ENCODE data around the gene DOCK2.

DOCK2 gene

DNA sequence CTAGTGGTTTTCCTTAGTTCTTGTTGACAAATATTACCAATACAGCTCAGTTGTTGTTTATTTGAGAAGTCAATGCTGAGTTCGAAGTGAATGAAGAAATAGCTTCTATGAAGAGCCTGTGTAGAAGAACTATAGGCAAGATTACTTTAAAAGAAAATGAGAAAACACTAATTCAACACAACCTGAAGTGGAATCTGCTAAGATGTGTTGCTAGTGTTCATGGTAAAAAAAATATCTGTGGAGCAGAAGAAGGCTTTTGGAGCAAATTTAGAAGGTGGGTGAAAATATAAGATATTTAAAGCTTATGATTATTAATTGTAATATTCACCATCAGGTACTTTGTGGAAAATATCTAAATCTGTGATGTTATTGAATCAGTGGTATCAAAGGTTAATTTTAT, 2.5 kb upstream of the DOCK2 start:
- Histone ChIP-seq H3K4me1 (ENCODE audit: control insufficient read depth, low read length) (peaks cover 28% of the 10 kb centered on the region), H3K79me2 (ENCODE audit: control insufficient read depth, low read length) (peaks cover 29% of the 10 kb centered on the region)

GRCh38 chr5:169635936-169636335, 1.1 kb upstream of the DOCK2 start:
- Histone ChIP-seq H3K9me2 (replicated peaks; ENCODE audit: control insufficient read depth, low read length) (no peaks in the 10 kb centered on the region), H3K27me3 (ENCODE audit: control insufficient read depth, low read length) (no peaks in the 10 kb centered on the region), H3K4me1 (ENCODE audit: control insufficient read depth, low read length) (peaks cover 33% of the 10 kb centered on the region), H3K36me3 (ENCODE audit: control insufficient read depth, low read length) (peaks cover 36% of the 10 kb centered on the region), H3K27ac (ENCODE audit: low read depth, low read length) (no peak overlapping the region), H3K4me3 (ENCODE audit: low read length) (no peak overlapping the region; the same call in 1 of the 2 replicates), H4K20me1 (ENCODE audit: control insufficient read depth, insufficient read depth, low read depth, low read length) (peaks cover 9% of the 10 kb centered on the region; the same call in 1 of the 2 replicates), H3K9me3 (ENCODE audit: control insufficient read depth, insufficient read depth, low read length) (peaks cover 9% of the 10 kb centered on the region), H3F3A (ENCODE audit: control insufficient read depth, insufficient read depth) (peaks cover 4% of the 10 kb centered on the region; the same call in 1 of the 2 replicates), H3K79me2 (ENCODE audit: control insufficient read depth, low read length) (peaks cover 42% of the 10 kb centered on the region), H3K4me2 (ENCODE audit: low read length) (peak overlapping the region; percentile 73; the same call in 1 of the 2 replicates)
- TF ChIP-seq, protein P1, sequence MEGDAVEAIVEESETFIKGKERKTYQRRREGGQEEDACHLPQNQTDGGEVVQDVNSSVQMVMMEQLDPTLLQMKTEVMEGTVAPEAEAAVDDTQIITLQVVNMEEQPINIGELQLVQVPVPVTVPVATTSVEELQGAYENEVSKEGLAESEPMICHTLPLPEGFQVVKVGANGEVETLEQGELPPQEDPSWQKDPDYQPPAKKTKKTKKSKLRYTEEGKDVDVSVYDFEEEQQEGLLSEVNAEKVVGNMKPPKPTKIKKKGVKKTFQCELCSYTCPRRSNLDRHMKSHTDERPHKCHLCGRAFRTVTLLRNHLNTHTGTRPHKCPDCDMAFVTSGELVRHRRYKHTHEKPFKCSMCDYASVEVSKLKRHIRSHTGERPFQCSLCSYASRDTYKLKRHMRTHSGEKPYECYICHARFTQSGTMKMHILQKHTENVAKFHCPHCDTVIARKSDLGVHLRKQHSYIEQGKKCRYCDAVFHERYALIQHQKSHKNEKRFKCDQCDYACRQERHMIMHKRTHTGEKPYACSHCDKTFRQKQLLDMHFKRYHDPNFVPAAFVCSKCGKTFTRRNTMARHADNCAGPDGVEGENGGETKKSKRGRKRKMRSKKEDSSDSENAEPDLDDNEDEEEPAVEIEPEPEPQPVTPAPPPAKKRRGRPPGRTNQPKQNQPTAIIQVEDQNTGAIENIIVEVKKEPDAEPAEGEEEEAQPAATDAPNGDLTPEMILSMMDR (IDR thresholded peaks at IDR 0.05; ENCODE audit: low read depth, low read length, poor library complexity, severe bottlenecking) = no peak
- TF ChIP-seq EZH2phosphoT487 (IDR thresholded peaks at IDR 0.05; ENCODE audit: borderline replicate concordance, low read length) = no peak

More for the DNA sequence above, 2.5 kb upstream of the DOCK2 start:
- TF ChIP-seq, protein P1 (IDR thresholded peaks at IDR 0.05; ENCODE audit: low read depth, low read length, poor library complexity, severe bottlenecking) = no peak
- TF ChIP-seq EZH2phosphoT487 (IDR thresholded peaks at IDR 0.05; ENCODE audit: borderline replicate concordance, low read length) = no peak
- Histone ChIP-seq H3K4me3 (ENCODE audit: low read length) (no peak overlapping the region), H3K27ac (ENCODE audit: low read depth, low read length) (no peak overlapping the region), H4K20me1 (ENCODE audit: control insufficient read depth, insufficient read depth, low read depth, low read length) (peaks cover 5% of the 10 kb centered on the region; the same call in 1 of the 2 replicates), H3K4me2 (ENCODE audit: low read length) (no peak overlapping the region), H3F3A (ENCODE audit: control insufficient read depth, insufficient read depth) (peaks cover 4% of the 10 kb centered on the region; the same call in 1 of the 2 replicates), H3K36me3 (ENCODE audit: control insufficient read depth, low read length) (peaks cover 22% of the 10 kb centered on the region), H3K9me2 (replicated peaks; ENCODE audit: control insufficient read depth, low read length) (no peaks in the 10 kb centered on the region), H3K9me3 (ENCODE audit: control insufficient read depth, insufficient read depth, low read length) (peaks cover 9% of the 10 kb centered on the region), H3K27me3 (ENCODE audit: control insufficient read depth, low read length) (no peaks in the 10 kb centered on the region)

- Histone ChIP-seq H3K4me3 (ENCODE audit: low read length) (peak overlapping the region; percentile 75), H4K20me1 (ENCODE audit: control insufficient read depth, insufficient read depth, low read depth, low read length) (peaks cover 11% of the 10 kb centered on the region; the same call in 1 of the 2 replicates), H3K4me1 (ENCODE audit: control insufficient read depth, low read length) (peaks cover 34% of the 10 kb centered on the region), H3K27me3 (ENCODE audit: control insufficient read depth, low read length) (no peaks in the 10 kb centered on the region), H3K27ac (ENCODE audit: low read depth, low read length) (peak overlapping the region; percentile 72), H3F3A (ENCODE audit: control insufficient read depth, insufficient read depth) (peaks cover 4% of the 10 kb centered on the region; the same call in 1 of the 2 replicates), H3K9me2 (replicated peaks; ENCODE audit: control insufficient read depth, low read length) (no peaks in the 10 kb centered on the region), H3K36me3 (ENCODE audit: control insufficient read depth, low read length) (peaks cover 42% of the 10 kb centered on the region), H3K79me2 (ENCODE audit: control insufficient read depth, low read length) (peaks cover 48% of the 10 kb centered on the region), H3K4me2 (ENCODE audit: low read length) (peak overlapping the region; percentile 73), H3K9me3 (ENCODE audit: control insufficient read depth, insufficient read depth, low read length) (peaks cover 9% of the 10 kb centered on the region)
- TF ChIP-seq EZH2phosphoT487 (IDR thresholded peaks at IDR 0.05; ENCODE audit: borderline replicate concordance, low read length) = no peak
- TF ChIP-seq, protein P1 (IDR thresholded peaks at IDR 0.05; ENCODE audit: low read depth, low read length, poor library complexity, severe bottlenecking) = no peak
Observed at GRCh38 chr5:169636477-169637084, 494 bp upstream of the DOCK2 start.

All from DOHH2 (cell line).